ENCODE data around the gene WDR77. TPM values are rescaled to one million over a fixed set of nuclear protein-coding genes. Genes with fewer than 3 reads are reported as not detected.

The WDR77 gene
- total and polyA plus RNA-seq, 9 of the 15 experiments (the other 6 are each of a cell fraction or from before 2014, with no cell fraction given) = 20.6 to 160 (median 75.3) TPM

Small RNA genes lying within 50 kb of the gene (small RNA-seq; reads per million reads assigned to genes)
- not detected for gene RF00019
- not detected for gene RNU6-792P

Other genes with a start within 250 kb of the WDR77 start
Only the 7 nearest of the 9 such genes appear.
- gene CHIA, start 158.4 kb downstream of the WDR77 start, total RNA-seq (2014; rRNA removed) = not detected in 2 replicates
- gene CHIA, start 158.4 kb downstream of the WDR77 start, total RNA-seq (2014; rRNA removed; fragmentation: Illumina TruSeq; extraction: Trizol) = not detected in 2 replicates
- gene CHIA, start 158.4 kb downstream of the WDR77 start, total RNA-seq (2015; rRNA removed; fragmentation: Illumina TruSeq; extraction: Trizol) = not detected in 2 replicates
- gene CHIA, start 158.4 kb downstream of the WDR77 start, total RNA-seq (2021) = not detected in 2 replicates
- gene CHIA, start 158.4 kb downstream of the WDR77 start, polyA plus RNA-seq (2011; rRNA removed) = not detected in 2 replicates
- not detected in 2 replicates for gene CHIA, start 158.4 kb downstream of the WDR77 start, polyA plus RNA-seq (2014; fragmentation: Illumina TruSeq; extraction: Trizol)
- not detected for gene CHIA, start 158.4 kb downstream of the WDR77 start, polyA plus RNA-seq (2014; fragmentation: Nextera tagmentation; extraction: Ambion mirVana)
- not detected in 2 replicates for gene CHIA, start 158.4 kb downstream of the WDR77 start, polyA plus RNA-seq (2014; rRNA removed)
- 0.12 and 0.27 TPM in 2 replicates for gene OVGP1, start 21.5 kb downstream of the WDR77 start, total RNA-seq (2014; rRNA removed)
- gene OVGP1, start 21.5 kb downstream of the WDR77 start, total RNA-seq (2014; rRNA removed; fragmentation: Illumina TruSeq; extraction: Trizol) = 0.15 and 0.54 TPM in 2 replicates
- gene OVGP1, start 21.5 kb downstream of the WDR77 start, total RNA-seq (2015; rRNA removed; fragmentation: Illumina TruSeq; extraction: Trizol) = 0.08 and 0.11 TPM in 2 replicates
- gene OVGP1, start 21.5 kb downstream of the WDR77 start, total RNA-seq (2021) = 0.22 and 0.25 TPM in 2 replicates
- 0.22 and 1.7 TPM in 2 replicates for gene OVGP1, start 21.5 kb downstream of the WDR77 start, polyA plus RNA-seq (2011; rRNA removed)
- 0.34 and 0.39 TPM in 2 replicates for gene OVGP1, start 21.5 kb downstream of the WDR77 start, polyA plus RNA-seq (2014; fragmentation: Illumina TruSeq; extraction: Trizol)
- gene OVGP1, start 21.5 kb downstream of the WDR77 start, polyA plus RNA-seq (2014; fragmentation: Nextera tagmentation; extraction: Ambion mirVana) = under 1 TPM; 0.10 to 0.17 TPM
- 0.30 and 0.34 TPM in 2 replicates for gene OVGP1, start 21.5 kb downstream of the WDR77 start, polyA plus RNA-seq (2014; rRNA removed)
- 727 and 890 TPM in 2 replicates for gene ATP5PB, start 208 bp upstream of the WDR77 start, total RNA-seq (2014; rRNA removed)
- gene ATP5PB, start 208 bp upstream of the WDR77 start, total RNA-seq (2014; rRNA removed; fragmentation: Illumina TruSeq; extraction: Trizol) = 1,061 and 1,110 TPM in 2 replicates
- 1,044 and 1,100 TPM in 2 replicates for gene ATP5PB, start 208 bp upstream of the WDR77 start, total RNA-seq (2015; rRNA removed; fragmentation: Illumina TruSeq; extraction: Trizol)
- 651 and 736 TPM in 2 replicates for gene ATP5PB, start 208 bp upstream of the WDR77 start, total RNA-seq (2021)
- gene ATP5PB, start 208 bp upstream of the WDR77 start, polyA plus RNA-seq (2011; rRNA removed) = 1,020 and 1,271 TPM in 2 replicates
- 896 and 1,028 TPM in 2 replicates for gene ATP5PB, start 208 bp upstream of the WDR77 start, polyA plus RNA-seq (2014; fragmentation: Illumina TruSeq; extraction: Trizol)
- gene ATP5PB, start 208 bp upstream of the WDR77 start, polyA plus RNA-seq (2014; fragmentation: Nextera tagmentation; extraction: Ambion mirVana) = 1,000 to 10,000 TPM; 2,499 to 2,735 TPM
- 1,033 and 1,042 TPM in 2 replicates for gene ATP5PB, start 208 bp upstream of the WDR77 start, polyA plus RNA-seq (2014; rRNA removed)
- gene C1orf162, start 24.7 kb upstream of the WDR77 start, total RNA-seq (2014; rRNA removed) = 0.45 and 0.65 TPM in 2 replicates
- gene C1orf162, start 24.7 kb upstream of the WDR77 start, total RNA-seq (2014; rRNA removed; fragmentation: Illumina TruSeq; extraction: Trizol) = 0.99 and 1.1 TPM in 2 replicates
- 0.90 and 1.3 TPM in 2 replicates for gene C1orf162, start 24.7 kb upstream of the WDR77 start, total RNA-seq (2015; rRNA removed; fragmentation: Illumina TruSeq; extraction: Trizol)
- 0.72 and 1.2 TPM in 2 replicates for gene C1orf162, start 24.7 kb upstream of the WDR77 start, total RNA-seq (2021)
- 2.7 and 4.2 TPM in 2 replicates for gene C1orf162, start 24.7 kb upstream of the WDR77 start, polyA plus RNA-seq (2011; rRNA removed)
- 1.7 and 1.9 TPM in 2 replicates for gene C1orf162, start 24.7 kb upstream of the WDR77 start, polyA plus RNA-seq (2014; fragmentation: Illumina TruSeq; extraction: Trizol)
- under 1 TPM; 0.48 to 0.76 TPM for gene C1orf162, start 24.7 kb upstream of the WDR77 start, polyA plus RNA-seq (2014; fragmentation: Nextera tagmentation; extraction: Ambion mirVana)
- gene C1orf162, start 24.7 kb upstream of the WDR77 start, polyA plus RNA-seq (2014; rRNA removed) = 1.3 and 1.8 TPM in 2 replicates
- gene ADORA3, start 54.4 kb upstream of the WDR77 start, total RNA-seq (2014; rRNA removed) = 0.08 TPM in 1 of 2 replicates, not detected in the other
- gene ADORA3, start 54.4 kb upstream of the WDR77 start, total RNA-seq (2014; rRNA removed; fragmentation: Illumina TruSeq; extraction: Trizol) = 0.26 TPM in 1 of 2 replicates, not detected in the other
- 0.19 and 0.33 TPM in 2 replicates for gene ADORA3, start 54.4 kb upstream of the WDR77 start, total RNA-seq (2015; rRNA removed; fragmentation: Illumina TruSeq; extraction: Trizol)
- not detected in 2 replicates for gene ADORA3, start 54.4 kb upstream of the WDR77 start, total RNA-seq (2021)
- 0.13 and 0.19 TPM in 2 replicates for gene ADORA3, start 54.4 kb upstream of the WDR77 start, polyA plus RNA-seq (2011; rRNA removed)
- 0.12 TPM in 2 replicates for gene ADORA3, start 54.4 kb upstream of the WDR77 start, polyA plus RNA-seq (2014; fragmentation: Illumina TruSeq; extraction: Trizol)
- gene ADORA3, start 54.4 kb upstream of the WDR77 start, polyA plus RNA-seq (2014; fragmentation: Nextera tagmentation; extraction: Ambion mirVana) = under 1 TPM; 0.20 to 0.35 TPM
- gene ADORA3, start 54.4 kb upstream of the WDR77 start, polyA plus RNA-seq (2014; rRNA removed) = 0.09 TPM in 1 of 2 replicates, not detected in the other
- gene TMIGD3, start 54.4 kb upstream of the WDR77 start, total RNA-seq (2014; rRNA removed) = not detected in 2 replicates
- gene TMIGD3, start 54.4 kb upstream of the WDR77 start, total RNA-seq (2014; rRNA removed; fragmentation: Illumina TruSeq; extraction: Trizol) = not detected in 2 replicates
- gene TMIGD3, start 54.4 kb upstream of the WDR77 start, total RNA-seq (2015; rRNA removed; fragmentation: Illumina TruSeq; extraction: Trizol) = 0.11 TPM in 1 of 2 replicates, not detected in the other
- 0.13 TPM in 1 of 2 replicates, not detected in the other for gene TMIGD3, start 54.4 kb upstream of the WDR77 start, total RNA-seq (2021)
- not detected in 2 replicates for gene TMIGD3, start 54.4 kb upstream of the WDR77 start, polyA plus RNA-seq (2011; rRNA removed)
- gene TMIGD3, start 54.4 kb upstream of the WDR77 start, polyA plus RNA-seq (2014; fragmentation: Illumina TruSeq; extraction: Trizol) = not detected in 2 replicates
- under 1 TPM in 1 of 2 experiments, not detected in 1; 0.11 TPM for gene TMIGD3, start 54.4 kb upstream of the WDR77 start, polyA plus RNA-seq (2014; fragmentation: Nextera tagmentation; extraction: Ambion mirVana)
- gene TMIGD3, start 54.4 kb upstream of the WDR77 start, polyA plus RNA-seq (2014; rRNA removed) = not detected in 2 replicates
- 13.4 and 19.0 TPM in 2 replicates for gene RAP1A, start 170.5 kb upstream of the WDR77 start, total RNA-seq (2014; rRNA removed)
- 32.5 and 40.1 TPM in 2 replicates for gene RAP1A, start 170.5 kb upstream of the WDR77 start, total RNA-seq (2014; rRNA removed; fragmentation: Illumina TruSeq; extraction: Trizol)
- 19.4 and 24.5 TPM in 2 replicates for gene RAP1A, start 170.5 kb upstream of the WDR77 start, total RNA-seq (2015; rRNA removed; fragmentation: Illumina TruSeq; extraction: Trizol)
- 57.6 and 60.7 TPM in 2 replicates for gene RAP1A, start 170.5 kb upstream of the WDR77 start, total RNA-seq (2021)
- gene RAP1A, start 170.5 kb upstream of the WDR77 start, polyA plus RNA-seq (2011; rRNA removed) = 49.0 and 77.3 TPM in 2 replicates
- gene RAP1A, start 170.5 kb upstream of the WDR77 start, polyA plus RNA-seq (2014; fragmentation: Illumina TruSeq; extraction: Trizol) = 68.8 and 86.2 TPM in 2 replicates
- gene RAP1A, start 170.5 kb upstream of the WDR77 start, polyA plus RNA-seq (2014; fragmentation: Nextera tagmentation; extraction: Ambion mirVana) = 10 to 100 TPM; 21.3 to 28.9 TPM
- 45.9 and 48.2 TPM in 2 replicates for gene RAP1A, start 170.5 kb upstream of the WDR77 start, polyA plus RNA-seq (2014; rRNA removed)